NCI-H748 (cell line): ENCODE data around the gene STT3B.
"Not testable (repeated sequence)": the region's sequence is repeated elsewhere in the genome, so short reads cannot be mapped to it uniquely, and the experiment has no call there.

Experiments
- DNase-seq: peaks from one replicate; lab custom pipeline; 2025; ENCODE audit not compliant: unreplicated experiment; lab: John Stamatoyannopoulos, UW

STT3B gene

GRCh38 chr3:31532587-31533168 lies at the start of gene STT3B:
TSS of gene STT3B (plus strand) at chr3:31532925. CDS start at chr3:31532999, 74 bp downstream.
- no peak for DNase-seq

- no peak for DNase-seq
Observed at GRCh38 chr3:31483776-31484175, 48.9 kb upstream of the STT3B start.

GRCh38 chr3:31485196-31485595 lies 47.5 kb upstream of the STT3B start:
- DNase-seq: no peak

DNA sequence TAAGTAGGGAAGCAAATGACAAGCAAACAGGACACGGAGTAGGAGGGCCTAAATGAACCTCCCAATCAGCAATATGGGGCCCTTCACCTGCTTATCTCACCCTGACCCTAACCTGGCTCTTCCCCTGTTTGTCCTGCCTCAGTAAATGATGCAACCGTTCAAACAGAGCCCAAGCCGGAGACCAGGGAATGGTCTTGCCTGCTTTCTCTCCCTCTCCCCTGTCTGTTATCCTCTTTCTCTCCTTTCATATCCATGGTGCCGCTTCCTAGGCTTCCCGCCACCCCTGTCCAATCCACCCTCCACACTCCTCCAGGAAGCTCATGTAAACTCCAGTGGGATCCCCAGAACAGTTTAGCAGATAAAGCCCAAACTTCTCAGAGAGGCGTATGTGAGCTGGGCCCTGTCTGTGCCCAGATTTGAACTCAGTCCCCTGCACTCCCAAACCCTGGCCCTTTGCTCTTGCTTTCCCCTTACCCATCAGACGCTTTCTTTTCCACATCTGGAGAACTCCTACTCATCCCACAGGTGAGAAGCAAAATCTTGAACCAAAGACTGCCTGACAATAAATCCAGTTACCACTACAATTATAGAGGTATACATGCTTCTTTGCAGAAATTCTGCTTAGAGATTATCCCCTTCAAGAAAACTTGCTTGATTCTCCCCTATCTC lies 45.7 kb upstream of the STT3B start:
- no peak for DNase-seq

GRCh38 chr3:31488475-31489017 lies 44.2 kb upstream of the STT3B start:
- no peak for DNase-seq

DNA sequence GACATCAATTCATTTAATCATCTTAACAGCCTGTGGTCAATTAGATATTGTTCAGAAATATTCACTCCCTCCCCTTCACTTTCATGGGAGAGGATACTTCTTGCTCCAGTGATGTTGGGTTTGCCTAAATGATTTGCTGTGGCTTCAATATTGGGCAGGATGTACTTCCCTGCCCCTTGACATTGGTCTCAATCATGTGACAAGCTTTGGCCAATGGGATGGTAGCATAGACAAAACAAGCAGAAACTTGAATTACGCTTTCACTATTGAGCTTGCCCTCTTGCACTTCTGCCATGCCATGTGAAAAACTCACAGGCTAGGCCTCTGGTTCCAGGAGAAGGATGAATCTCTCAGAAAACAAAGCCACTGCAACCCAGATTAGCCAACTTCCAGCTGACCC lies 42.2 kb upstream of the STT3B start:
- DNase-seq: no peak

DNA sequence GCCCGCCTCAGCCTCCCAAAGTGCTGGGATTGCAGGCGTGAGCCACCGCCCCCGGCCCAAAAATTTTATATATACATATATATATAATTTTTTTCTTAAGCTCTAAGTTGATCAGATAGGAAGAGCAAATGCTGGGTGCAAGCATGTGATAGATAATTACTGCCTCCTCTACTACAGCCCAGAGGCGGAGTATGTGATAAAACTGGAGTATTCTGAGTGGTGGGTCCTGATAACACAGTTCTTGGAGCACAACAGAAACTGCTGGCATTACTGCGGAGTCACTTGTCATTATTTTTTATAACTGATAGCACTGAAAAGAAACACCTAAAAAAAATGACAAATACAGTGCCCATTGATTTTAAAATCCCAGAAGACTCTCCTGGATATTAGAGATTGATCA lies 41.1 kb upstream of the STT3B start:
- DNase-seq: no peak

DNA sequence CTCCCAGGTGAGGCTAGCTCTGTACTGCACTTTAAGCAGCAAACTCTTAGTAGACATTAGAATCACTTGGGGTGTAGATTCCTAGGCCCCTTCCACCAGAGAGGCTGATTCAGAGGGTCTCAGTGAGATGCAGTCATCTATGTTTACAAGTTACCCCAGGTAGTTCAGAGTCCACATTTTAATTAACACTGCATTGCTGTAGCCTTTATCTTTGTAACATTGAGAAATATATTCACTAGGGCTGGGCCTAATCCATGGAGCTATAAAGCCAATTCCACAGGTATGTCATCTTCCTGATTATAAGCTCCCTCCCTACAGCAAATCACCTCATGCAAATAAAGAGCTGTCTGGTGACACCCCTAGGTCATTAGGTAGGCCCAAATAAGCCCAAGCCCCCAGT lies 39.6 kb upstream of the STT3B start:
- no peak for DNase-seq

DNA sequence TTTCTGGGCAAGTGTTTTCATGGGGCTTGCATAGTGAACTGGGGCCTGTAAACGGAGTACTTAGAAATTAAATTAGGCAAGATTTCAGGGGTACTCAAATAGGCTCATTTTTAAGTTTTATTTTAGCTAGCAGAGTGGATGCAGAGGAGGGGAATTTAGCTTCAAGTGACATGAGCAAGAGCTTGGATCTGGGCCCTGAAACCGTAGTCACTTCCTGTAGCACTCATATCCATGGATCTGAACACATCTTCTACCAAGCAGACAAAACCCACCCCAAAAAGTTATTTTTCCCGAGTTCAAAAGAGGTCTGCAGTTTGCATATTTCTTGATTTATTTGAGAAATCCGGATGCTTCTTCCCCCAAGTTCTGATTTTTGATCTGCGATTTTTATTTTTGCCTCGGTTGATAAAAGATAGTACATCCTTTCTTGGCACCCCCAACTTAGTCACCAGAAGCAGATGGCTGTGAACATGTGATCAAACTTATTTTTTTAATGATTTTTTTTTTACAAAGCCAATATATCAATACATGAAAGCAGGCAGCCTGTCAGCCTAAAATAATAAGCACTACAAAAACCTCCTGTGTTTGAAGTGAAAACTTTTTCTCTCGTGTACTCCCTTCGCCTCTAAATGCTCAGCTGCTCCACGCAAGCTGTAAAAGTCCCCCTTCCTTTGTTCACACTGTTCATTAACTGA lies 36.6 kb upstream of the STT3B start:
- no peak for DNase-seq

DNA sequence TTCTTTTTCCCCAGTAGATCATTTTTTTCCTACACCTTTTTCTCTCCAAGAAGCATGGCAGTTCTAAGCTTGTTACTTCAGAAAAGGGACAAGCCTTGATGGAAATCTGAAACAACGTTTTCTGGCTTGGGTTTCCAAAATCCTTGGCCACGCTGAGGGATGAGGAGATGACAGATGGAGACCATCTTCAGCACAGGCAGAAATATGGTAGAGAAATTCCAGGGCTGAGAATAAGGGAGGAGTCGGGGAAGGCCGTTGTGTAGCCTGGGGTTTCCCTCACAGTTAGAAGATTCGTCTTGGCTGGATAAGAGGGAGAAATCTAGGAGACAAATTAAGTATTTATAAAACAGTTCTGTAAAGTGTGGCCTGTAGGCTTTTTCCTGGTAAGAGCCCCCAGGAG lies 33.9 kb upstream of the STT3B start:
- DNase-seq: no peak

DNA sequence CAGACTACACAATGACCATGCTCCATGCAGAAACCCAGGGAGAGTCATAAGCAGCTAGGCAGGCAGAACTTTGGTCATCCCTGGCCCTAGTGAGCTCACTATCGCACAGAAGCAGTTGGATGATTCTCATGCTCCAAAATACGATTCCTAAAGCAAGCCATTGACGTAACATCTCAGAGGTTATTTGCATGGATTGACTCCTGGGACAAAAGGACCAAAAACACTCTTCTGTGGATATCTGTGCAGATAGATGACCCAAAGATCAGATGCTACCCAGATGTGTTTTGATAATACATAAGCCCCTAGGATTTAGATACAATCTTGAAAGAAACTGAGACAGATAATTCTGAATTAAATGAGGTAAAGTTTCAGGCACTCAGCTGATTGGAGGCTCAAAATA lies 33.4 kb upstream of the STT3B start:
- DNase-seq: no peak

- no peak for DNase-seq
Observed at GRCh38 chr3:31502803-31503221, 29.9 kb upstream of the STT3B start.

- DNase-seq: peak; percentile 77
Observed at GRCh38 chr3:31503456-31503855, 29.3 kb upstream of the STT3B start.

GRCh38 chr3:31504230-31504629 lies 28.5 kb upstream of the STT3B start:
- DNase-seq: no peak

DNA sequence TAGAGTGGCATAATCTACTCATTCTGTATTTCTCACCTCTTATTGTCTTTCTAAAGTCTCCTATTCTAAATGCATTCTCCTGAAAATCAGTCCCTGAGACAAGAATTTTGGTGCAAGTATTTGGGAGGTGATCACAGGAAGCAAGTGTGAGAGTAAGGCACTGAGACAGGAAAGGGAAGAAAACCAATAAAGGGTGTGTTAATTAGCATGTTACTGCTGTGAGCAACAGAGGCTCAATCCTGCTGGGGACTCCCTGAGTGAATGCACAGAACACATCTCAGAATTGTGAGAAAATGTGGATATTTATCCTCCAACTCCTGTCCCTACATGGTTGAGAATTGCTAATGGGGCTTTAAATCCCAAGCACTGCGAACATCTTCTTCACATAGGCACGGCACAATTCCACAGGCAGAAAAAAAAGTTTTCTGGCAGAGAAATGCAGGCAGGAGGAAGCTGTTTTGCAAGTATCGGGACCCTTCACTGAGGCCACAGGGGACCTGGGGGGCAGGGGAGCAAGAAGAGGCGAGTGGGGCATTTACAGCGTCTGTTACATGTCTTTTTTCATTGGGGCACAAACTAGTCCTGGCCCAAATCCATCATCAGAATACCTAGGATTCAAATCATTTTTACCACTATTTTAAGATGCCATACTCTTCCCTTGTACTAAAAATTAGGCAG lies 27.2 kb upstream of the STT3B start:
- no peak for DNase-seq

- DNase-seq: not testable (repeated sequence)
Observed at GRCh38 chr3:31506515-31506914, 26.2 kb upstream of the STT3B start.

DNA sequence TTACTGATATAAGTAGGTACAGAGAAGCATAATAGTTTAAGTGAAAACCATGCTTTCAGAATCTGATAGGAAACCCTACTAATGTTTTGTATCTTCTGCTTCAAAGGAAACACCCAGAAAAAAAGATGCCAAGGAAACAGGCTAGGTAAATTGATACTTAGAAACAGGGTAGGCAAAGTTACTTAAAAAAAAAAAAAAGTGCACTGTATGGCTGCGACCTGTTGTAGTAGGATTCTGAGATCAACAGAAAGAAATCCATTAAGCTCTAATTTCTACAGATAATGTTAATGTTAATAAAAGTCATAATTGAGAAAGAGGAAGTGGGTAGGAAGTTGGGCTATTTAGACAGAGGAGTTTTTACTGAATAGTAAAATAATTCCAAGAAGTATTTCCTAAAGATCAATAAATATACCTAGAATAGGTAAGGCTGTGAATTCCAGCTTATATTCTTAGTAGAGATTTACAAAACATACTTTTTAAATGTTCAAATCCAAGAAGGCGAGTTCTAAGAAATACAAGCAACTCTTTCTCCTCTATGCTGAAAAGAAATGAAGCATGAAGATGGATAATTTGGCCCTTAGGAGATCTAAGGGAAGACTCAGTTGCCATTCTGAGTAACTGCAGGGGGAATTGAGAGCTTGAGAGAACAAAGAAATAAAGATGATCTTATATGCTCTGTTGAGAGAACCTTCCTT lies 24.1 kb upstream of the STT3B start:
- no peak for DNase-seq

DNA sequence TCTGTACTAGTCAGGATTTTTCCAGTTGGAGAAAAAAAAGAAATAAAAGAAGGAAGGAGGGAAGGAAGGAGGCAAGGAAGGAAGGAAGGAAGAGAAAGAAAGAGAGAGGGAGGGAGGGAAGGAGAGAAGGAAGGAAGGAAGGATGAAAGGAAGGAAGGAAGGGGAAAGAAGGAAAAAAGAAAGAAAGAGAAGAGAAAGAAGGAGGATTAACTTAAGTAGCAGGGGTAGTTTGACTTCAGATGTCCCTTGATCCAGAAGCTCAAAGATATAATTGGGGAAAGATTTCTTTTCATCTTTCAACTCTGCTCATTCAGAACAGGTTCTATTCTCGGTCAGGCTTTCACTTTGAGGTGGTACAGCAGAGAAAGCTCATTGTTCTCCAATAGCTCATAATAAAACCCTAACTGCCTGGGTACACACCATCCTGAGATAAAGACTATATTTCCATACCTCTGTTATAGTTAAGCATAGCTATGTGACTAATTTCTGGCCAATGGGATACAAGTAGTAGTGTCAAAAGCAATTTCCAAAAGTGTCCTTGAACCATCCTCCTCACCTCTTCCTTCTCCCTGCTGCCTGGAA lies 23.5 kb upstream of the STT3B start:
- DNase-seq: no peak

DNA sequence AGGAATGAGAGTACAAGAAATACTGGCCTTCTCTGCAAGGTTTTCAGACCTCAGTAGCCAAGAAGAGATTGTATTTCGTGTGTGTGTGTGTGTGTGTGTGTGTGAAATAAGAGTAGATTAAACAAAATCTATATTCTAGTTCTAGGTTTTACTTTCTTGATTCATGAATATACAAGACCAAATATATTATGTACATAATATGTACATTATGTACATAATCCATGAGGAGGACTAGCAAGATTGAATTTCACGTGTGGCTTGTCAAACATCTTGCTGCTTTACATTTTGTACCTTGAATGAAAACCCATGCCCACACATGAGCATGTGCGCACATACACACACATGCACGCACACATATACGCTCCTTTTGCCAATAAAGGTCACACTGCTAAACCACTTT lies 18.2 kb upstream of the STT3B start:
- DNase-seq: no peak

- DNase-seq: no peak
Observed at GRCh38 chr3:31515486-31516284, 17.0 kb upstream of the STT3B start.
